Activated gamma-delta T cell treated with Interleukin-2 at 50 U/mL for 16 hours (primary cell): ENCODE data around the gene CLK4.
"Not testable (repeated sequence)": the region's sequence is repeated elsewhere in the genome, so short reads cannot be mapped to it uniquely, and the experiment has no call there.

Source experiments
- DNase-seq: peaks from one replicate; pipeline ENCODE4 v3.0.0-alpha.2; 2020

CLK4 gene

DNA sequence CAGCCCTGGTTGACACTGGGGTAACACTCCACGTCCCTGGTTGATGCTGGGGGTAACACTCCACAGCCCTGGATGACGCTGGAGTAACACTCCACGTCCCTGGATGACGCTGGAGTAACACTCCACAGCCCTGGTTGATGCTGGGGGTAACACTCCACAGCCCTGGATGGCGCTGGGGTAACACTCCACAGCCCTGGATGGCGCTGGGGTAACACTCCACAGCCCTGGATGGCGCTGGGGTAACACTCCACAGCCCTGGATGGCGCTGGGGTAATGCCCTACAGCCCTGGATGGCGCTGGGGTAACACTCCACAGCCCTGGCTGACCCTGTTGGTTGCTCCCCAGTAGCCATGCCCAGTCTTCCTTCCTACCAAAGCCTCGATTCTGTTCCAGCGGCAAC, 41.4 kb downstream of the CLK4 start:
- DNase-seq = not testable (repeated sequence)

DNA sequence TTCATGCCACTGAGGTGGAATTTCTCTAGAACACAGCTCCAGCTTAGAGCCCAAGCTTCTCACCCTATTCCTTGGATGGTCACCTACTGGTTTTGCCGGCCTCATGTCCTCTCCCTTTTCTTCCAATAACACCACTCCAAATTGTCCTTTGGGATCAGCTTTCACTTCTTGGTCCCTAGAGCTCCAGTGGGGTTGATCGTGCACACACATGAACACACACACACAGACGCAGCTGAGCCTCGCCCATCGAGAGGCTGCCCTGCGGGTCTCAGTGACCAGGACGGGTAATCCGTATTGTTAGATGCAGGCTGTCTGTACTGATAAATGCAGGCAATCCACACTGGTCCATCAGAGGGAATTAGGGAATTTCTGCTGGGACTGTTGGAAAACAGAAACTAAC, 43.6 kb downstream of the CLK4 start:
- DNase-seq = no peak

DNA sequence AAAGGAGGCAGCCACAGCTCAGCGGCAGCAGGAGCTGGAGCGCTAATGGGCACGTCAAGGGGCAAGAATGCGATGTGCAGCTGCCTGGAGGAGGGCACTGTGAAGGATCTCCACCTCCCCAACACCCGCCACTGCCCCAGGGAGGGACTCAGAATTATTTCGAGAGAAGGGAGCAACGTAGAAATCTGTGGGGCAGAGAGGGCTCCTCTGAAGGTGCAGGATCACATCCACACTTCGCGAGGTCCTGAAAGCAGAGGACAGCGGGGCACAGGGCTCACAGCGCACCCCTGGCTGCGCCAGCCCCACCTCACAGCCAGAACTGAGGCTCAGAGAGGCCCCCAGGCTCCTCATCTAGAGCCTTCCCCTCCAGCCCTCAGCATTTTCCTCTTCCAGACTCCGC, 44.6 kb downstream of the CLK4 start:
- DNase-seq = no peak

DNA sequence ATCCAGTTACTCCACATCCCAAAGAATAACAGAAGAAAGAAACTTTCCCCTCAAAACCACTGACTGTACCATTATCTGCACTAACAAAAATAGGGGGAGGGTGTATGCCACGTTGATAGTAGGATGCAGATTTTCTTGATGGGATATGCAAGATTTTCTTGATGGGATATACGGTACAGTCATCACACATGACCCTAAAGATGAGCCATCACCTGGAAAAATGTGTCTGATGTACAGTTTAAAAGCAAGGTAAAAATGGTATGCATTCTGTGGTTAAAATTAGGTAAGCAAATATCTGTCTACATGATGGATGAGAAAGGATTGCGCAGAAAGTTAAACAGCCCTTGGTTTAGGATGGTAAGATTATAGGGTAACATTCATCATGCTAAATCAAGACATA, 45.2 kb downstream of the CLK4 start:
- DNase-seq = no peak

DNA sequence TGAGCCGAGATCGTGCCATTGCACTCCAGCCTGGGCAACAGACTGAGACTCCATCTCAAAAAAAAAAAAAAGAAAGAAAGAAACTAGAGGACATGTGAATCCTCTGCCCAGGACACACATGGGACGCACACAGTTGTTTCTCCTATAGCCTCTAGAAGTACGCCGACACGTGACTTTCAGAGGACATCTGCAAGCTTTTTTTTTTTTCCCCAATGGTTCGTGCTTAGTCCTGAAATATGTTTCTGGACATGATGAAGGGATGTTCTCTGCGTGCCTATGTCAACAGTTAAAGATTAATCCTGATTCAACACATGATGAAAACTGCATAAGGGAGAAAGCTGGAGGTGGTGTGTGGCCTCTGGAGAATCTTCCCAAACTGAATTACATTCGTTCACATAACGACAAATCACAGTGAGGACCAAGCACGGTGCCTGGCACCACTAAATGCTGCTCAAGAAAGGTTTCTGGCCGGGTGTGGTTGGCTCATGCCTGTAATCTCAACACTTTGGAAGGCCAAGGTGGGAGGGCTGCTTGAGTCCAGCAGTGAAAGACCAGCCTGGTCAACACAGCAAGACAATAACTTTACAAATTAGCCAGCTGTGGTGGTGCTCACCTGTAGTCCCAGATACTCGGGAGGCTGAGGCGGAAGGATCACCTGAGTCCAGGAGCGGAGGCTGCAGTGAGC, 46.4 kb downstream of the CLK4 start:
- no peak for DNase-seq

DNA sequence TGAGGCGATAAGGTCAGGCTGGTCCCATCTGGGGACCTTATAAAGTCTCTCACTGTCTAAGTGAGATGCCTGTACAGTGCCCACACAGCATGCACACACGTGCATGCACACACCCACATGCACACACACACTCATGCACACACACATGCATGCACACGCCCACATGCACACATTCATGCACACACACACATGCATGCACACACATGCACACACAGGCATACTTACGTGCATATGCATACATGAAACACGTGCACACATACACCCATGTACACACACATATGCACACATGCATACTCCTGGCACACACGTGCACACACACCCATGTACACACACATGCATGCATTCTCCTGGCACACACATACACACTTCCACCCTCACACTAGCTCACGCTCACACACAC, 48.9 kb downstream of the CLK4 start:
- no peak for DNase-seq

DNA sequence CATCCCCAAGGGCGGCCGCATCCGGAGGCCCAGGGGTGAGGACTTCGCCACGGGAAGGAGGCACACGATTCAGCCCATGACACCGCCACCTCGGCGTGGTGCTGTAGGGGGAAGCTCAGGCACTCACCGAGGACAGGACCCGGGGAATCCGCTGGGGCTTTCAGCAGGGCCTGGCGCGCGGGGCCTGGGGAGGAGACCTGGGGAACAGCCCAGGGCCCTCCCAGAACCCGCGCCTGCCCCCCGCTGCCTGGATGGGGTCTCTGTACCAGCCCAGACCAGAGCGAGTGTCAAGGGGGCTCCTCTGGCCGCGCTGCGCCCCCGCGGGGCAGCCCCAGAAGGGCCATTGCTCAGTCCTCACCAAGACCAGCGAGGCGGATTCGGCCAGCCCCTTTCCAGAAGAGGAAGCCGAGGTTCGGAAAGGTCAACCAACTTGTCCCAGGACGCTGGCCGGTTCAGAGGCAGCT, 49.4 kb downstream of the CLK4 start:
- DNase-seq = no peak

DNA sequence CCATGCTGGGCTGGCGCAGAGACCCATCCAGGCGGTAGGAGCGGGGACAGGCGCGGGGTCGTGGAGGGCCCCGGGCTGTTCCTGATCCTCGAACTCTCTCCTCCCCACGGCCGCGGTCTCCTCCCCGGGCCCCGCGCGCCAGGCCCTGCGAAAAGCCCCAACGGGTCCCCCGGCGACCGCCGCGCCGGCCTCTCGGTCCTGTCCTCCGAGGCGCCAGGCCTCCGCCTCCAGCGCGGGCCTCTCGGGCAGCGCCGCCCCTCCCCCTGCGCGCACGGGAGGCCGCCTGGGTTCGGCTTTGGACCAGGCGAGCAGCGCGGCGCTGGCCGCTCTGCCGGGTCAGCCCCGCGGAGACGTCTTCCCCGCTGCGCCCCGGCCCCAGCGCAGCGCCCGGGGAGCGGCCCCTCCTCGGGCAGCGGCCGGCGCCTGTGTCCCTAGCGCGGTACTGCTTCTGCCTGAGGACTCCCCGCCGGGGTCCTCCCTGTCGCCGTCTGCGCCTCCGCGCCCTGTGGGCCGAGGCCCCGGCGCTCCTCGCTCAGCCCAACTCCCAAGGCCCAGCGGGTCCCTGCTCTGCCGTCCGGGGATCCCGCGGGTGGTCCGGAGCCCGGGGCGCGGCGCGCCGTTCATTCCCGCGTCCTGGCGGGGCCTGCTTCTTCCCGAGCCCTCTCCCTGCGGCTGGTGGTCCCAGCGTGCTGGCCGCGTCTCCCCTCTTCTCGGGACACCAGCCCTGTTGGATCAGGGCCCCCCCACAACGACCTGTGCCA, 50.1 kb downstream of the CLK4 start:
- no peak for DNase-seq

DNA sequence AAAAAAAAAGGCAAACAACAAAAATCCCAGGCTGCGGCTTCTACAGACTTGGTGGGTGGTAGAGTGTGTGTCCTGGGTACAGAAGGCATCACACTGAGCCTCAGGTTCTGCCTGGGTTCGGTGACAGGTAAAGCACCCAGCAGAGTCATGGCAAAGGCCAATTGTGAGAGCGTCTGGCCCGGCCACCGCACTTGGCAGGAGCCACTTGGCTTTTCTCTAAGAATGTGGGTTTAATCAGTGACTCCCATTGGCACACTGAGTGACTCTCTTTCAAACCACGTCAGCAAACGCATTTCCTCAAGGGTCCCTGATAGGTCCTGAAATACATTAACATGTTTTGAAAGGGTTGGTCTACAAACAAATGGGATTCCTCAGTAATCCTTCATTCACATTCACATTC, 53.6 kb downstream of the CLK4 start:
- DNase-seq = no peak

DNA sequence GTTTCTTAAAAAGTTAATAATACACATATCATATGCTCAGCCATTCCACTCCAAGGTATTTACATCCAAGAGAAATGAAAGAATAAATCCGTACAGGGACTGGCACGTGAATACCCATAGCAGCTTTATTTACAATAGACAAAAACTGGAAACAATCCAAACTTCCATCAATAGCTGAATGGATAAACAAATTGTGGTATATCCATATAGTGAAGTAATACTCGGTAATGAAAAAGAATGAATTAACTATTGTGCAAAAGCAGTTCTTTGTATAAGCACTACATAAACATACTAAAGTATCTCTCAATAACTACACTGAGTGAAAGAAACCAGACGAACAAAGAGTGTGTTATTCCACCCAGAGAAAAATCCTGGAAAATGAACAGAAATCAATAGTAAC, 54.2 kb downstream of the CLK4 start:
- no peak for DNase-seq

DNA sequence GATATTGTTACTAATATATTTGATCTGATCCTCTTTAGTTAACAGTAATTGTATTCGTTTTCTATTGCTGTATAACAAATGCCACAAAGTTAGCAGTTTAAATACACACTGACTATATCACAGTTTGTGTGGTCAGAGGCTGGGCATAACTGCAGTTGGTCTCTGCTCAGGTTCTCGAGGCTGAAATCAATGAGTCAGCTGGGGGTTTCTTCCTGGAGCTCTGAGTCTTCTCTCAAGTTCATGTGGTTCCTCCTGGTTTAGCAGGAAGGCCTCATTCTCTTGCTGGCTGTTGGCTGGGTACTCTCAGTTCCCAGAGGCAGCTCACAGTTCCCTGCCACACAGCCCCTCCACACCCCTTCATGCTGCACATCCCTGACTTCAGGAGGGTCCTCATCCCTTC, 57.4 kb downstream of the CLK4 start:
- DNase-seq = no peak

DNA sequence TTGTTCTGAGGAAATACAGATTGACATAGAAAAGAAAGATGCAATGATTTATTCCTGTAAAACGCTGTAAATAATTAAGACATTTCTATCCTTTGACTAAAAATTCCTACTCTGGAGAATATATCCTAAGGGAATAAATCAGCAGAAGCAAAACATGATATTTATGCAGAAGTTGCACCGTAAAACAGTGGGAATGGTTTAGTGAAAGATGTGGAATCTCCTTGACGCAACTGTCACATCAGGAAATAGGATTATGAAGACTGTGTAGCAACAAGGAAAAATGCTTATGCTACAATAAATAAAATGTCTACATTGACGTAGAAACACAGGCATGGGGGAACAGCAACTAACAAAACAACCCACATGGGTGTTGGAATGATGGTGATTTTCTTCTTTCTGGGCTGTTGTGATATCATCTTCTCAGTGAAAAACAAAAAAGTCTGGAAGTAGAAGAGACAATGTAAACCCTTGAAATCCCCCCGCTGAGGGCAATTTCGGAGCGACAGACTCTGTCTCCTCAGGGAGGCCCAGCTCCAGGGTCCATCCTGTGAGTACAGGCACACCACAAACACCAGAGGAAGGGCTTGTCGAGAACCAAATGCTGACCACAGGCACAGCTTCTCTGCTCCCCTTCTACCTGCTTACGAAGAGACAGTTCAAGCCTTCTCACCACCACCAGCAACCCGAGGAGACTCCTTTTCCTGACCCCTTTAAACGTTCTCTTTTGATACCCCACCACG, 61.9 kb downstream of the CLK4 start:
- DNase-seq = no peak

DNA sequence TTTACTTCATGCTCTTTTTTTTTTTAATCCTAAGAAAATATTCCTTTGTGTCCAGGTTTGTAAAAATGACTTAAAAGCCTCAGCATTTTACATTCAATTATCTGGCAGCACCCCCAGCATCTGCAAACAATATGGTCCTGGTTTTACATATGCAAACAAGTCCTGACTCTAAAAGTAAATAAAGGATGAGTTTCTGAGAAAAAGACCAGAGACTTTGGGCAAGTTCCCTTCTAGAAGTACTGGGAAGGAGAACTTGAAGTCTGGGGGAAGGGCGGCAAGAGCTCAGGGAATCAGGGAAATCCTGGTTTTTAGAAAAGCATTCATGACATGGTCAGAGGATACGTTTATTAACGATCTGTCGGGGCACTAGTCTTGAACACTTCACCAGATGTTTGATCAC, 62.5 kb downstream of the CLK4 start:
- DNase-seq = no peak

DNA sequence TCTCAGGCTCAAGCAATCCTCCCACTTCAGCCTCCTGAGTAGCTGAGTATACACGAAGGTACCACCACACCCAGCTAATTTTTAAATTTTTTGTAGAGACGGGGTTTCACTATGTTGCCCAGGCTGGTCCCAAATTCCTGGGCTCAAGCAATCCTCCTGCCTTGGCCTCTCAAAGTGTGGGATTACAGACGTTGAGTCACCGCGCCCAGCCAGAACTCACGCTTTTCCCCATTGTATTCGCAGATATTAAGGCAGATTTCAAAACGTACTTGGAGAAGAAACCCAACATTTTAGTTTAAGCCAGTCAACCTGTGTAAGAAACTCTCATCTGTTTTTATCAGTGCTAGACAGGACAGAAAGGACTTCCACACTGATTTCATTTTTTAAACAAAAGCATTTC, 63.2 kb downstream of the CLK4 start:
- no peak for DNase-seq

DNA sequence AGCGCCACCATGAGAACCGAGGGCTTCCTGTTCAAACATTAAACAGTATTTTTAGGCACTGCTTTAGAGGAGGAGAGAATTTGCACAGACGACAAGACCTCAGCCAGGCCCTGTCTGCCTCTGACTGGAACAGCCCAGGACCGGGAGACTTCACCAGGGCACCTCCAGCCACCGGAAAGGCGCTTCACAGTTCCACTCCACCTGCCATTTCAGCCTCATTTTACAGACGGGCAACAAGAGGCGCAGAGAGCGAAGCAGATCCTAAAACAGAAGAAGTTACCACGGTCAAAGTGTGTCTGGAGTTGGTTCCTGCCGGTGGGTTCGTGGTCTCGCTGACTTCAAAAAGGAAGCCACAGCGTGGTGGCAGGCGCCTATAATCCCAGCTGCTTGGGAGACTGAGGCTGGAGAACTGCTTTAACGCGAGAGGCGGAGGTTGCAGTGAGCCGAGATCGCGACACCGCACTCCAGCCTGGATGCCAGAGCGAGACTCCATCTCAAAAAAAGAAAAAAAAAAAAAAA, 65.0 kb downstream of the CLK4 start:
- DNase-seq = no peak

DNA sequence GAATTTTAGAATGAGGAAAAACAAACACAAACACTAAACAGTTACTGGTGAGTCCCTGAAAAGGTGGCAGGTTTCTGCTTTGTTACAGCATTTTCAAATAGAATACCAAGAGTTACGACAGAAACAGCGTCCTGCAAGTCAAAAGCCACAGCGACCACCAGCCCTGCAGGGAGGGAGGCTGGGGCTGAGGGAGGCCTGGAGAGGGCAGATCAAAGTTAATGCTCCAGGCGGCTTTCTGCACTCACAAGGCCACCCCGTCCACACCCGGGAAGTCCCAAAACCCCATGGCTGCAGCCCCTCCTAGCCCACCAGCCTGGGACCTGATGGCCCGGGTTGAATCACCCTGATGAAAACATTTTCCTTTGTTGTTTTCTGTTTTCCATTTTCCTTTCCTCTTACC, 65.9 kb downstream of the CLK4 start:
- DNase-seq = no peak

DNA sequence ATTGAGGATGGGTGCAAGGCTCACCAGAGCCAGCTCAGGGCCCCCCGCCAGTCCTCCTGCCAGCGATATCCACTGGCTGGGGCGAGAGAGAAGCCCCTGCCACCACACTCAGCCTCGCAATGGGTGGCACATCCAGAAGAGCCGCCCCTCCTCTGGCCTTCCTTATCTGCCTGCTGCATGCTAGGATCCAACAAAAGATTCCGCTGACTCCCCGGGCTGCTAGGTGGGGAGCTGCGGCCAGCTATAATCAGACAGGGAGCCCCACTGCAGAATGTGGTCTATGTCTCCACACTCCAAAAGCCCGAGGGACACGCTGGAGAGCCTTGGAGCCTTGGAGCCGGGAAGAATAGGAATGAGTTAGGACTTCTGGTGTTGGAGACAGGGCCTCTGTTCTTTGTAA, 69.4 kb downstream of the CLK4 start:
- DNase-seq = no peak

DNA sequence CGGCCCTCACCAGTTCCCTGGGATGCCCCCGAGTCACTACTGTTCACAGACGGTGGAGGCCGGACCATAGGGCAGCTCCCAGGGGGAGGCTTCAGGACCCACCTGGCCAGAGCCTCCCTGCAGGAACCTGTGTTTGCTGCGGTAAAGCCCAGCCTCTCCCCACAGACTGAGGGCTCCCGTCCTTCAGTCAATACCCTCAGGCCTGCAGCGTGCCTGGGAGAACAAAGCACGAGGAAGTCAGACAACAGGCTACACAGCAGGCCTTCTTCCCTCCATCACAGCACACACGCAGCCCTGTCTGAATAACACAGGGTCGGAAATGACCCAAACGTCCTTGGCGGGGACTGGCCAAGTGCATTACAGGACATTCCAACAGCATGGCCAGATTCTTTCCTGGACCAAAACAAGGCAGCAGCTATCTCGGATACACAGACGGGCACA, 71.1 kb downstream of the CLK4 start:
- no peak for DNase-seq

DNA sequence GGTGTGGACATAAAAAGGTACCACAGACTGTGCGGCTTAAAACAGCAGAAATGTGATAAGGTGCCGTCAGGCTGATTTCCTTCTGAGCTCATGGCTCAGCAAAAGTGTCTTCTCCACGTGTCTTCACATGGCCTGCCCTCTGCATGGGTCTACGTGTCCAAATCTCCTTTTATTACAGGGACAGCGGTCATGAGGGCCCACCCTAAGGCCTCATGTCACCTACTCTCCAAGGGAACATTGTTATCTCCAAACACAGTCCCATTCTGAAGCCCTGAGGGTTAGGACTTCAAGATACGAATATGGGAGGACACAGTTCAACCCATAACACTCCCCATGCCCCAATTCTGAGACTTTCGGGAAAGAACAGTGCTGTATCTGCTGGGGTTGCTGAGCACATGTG, 71.8 kb downstream of the CLK4 start:
- DNase-seq = no peak

DNA sequence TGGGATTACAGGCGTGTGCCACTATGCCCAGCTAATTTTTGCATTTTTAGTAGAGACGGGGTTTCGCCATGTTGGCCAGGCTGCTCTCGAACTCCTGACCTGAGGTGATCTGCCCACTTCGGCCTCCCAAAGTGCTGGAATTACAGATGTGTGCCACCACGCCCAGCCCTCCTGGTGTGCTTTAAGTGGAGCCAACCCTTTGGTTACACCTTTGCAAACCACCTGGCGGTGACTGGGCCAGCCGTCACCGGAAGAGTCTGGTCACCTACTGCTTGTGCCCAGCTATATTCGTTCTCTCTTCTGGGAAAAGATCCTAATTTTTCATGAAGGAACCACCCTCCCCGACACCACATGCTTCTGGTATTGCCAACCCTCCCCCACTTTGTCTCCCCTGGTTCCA, 72.5 kb downstream of the CLK4 start:
- DNase-seq = no peak

DNA sequence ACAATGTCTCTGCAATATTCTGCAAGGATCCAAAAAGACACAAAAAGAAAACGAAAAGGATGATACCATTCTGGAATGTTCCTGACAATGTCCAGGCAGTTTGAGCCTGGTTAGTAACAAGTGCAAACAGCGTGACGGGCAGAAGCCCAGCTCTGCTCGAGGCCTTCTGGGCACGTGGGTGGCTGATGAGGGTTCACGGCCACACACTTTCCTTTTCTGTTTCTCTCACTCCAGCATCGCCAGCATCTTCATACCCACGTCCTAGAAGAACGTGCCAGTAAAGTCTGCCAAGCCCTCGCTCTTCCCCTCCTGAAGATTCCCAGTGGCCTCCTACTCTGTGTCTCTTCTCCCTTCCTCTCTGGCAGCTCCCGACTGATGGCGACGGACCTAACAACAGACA, 73.3 kb downstream of the CLK4 start:
- DNase-seq = no peak
